Measurements from ENCODE around the gene FOXF2.

DNA sequence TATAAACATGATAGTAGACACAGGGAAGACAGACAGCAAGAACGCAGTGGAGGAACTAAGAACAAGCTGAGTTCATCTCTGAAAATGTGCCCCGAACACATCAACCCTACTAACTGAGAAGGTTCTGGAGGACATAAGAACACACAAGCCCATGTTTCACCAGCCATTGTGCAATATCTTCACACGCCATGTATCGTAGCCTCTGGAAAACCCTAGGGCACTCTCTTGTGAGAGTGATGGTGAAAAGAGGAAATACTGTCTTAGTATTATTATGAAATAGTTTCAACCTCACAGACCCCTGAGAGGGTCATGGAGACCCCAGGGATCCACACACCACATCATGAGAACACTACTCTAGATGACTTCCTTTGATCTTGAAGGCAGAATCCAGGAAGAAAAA is 26.1 kb upstream of the FOXF2 start:
- TF ChIP-seq, protein P1, sequence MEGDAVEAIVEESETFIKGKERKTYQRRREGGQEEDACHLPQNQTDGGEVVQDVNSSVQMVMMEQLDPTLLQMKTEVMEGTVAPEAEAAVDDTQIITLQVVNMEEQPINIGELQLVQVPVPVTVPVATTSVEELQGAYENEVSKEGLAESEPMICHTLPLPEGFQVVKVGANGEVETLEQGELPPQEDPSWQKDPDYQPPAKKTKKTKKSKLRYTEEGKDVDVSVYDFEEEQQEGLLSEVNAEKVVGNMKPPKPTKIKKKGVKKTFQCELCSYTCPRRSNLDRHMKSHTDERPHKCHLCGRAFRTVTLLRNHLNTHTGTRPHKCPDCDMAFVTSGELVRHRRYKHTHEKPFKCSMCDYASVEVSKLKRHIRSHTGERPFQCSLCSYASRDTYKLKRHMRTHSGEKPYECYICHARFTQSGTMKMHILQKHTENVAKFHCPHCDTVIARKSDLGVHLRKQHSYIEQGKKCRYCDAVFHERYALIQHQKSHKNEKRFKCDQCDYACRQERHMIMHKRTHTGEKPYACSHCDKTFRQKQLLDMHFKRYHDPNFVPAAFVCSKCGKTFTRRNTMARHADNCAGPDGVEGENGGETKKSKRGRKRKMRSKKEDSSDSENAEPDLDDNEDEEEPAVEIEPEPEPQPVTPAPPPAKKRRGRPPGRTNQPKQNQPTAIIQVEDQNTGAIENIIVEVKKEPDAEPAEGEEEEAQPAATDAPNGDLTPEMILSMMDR (IDR thresholded peaks at IDR 0.05; ENCODE audit: insufficient read depth, low read depth, low read length), result no peak
- TF ChIP-seq EZH2 (IDR thresholded peaks at IDR 0.05; ENCODE audit: insufficient read depth, low read length), result no peak
